Left lung (tissue), 10 donors: ENCODE measurements around the gene ATG16L1. TPM values are rescaled to one million over a fixed set of nuclear protein-coding genes. Genes with fewer than 3 reads are reported as not detected.

Experiments used
- ATAC-seq: fragments of 200-7000 bp; cut with Tn5 transposase; one replicate; pipeline ENCODE4 v1.9.1; 2020; ENCODE audit warnings: moderate library complexity
- DNase-seq, 4 donors: peaks; one replicate each; pipeline ENCODE4 v3.0.0-alpha.2; 2013 to 2020
- H3K27ac ChIP-seq, 2 donors: fragments of 200-600 bp; sonication (generic) in 1 of 2; one replicate each; pipeline versions ENCODE4 v1.5.0 to v1.8.0; 2020 to 2021
- H3K27me3 ChIP-seq, 2 donors: fragments of 200-600 bp; sonication (generic) in 1 of 2; one replicate each; pipeline versions ENCODE4 v1.5.0 to v1.8.0; 2020 to 2021
- H3K36me3 ChIP-seq, 2 donors: fragments of 200-600 bp; sonication (generic) in 1 of 2; one replicate each; pipeline versions ENCODE4 v1.5.0 to v1.8.0; 2020 to 2021
- H3K4me1 ChIP-seq, 2 donors: fragments of 200-600 bp; one replicate each; pipeline ENCODE4 v1.8.0; 2021
- H3K4me3 ChIP-seq, 2 donors: fragments of 200-600 bp; sonication (generic) in 1 of 2; one replicate each; pipeline versions ENCODE4 v1.5.0 to v1.8.0; 2020 to 2021; ENCODE audit warnings: mild to moderate bottlenecking in 1 of 2
- H3K9me3 ChIP-seq, 2 donors: fragments of 200-600 bp; sonication (generic) in 1 of 2; one replicate each; pipeline versions ENCODE4 v1.5.0 to v1.8.0; 2020 to 2021
- CTCF ChIP-seq, 2 donors: fragments of 200-600 bp; sonication (generic) in 1 of 2; IDR thresholded peaks; one replicate each; pipeline versions ENCODE4 v1.5.0 to v1.8.0; 2021; ENCODE audit warnings: antibody characterized with exemption in 2 of 2
- intact Hi-C, 2 donors: fragments of 100-400 bp; cut with DNase I; formaldehyde crosslinking; loops; one replicate each; pipeline versions ENCODE4 v1.11.2 to v1.14.2; 2022
- polyA plus RNA-seq, 6 donors: library from polyadenylated mRNA; unstranded; fragments of 120-200 nt; gene quantifications; one replicate each; pipeline ENCODE4 v1.2.1, GENCODE V29; 2013; ENCODE audit not compliant: insufficient read length in 6 of 6
- total RNA-seq, 2 donors: library from RNA; stranded (reverse); fragmentation: NEBNext Ultra II Directional; extraction: Animal tissue kit (Norgen Biotek cat#: 25700); gene quantifications; one replicate each; pipeline ENCODE4 v1.2.1, GENCODE V29; 2021
- donor health status: DM: no; HTN: yes; CAD: no.
- donor health status: DM: no; HTN: no; CAD: no.

The ATG16L1 gene
- total and polyA plus RNA-seq, 8 donors = 21.1 to 29.4 (median 23.7) TPM

DNA sequence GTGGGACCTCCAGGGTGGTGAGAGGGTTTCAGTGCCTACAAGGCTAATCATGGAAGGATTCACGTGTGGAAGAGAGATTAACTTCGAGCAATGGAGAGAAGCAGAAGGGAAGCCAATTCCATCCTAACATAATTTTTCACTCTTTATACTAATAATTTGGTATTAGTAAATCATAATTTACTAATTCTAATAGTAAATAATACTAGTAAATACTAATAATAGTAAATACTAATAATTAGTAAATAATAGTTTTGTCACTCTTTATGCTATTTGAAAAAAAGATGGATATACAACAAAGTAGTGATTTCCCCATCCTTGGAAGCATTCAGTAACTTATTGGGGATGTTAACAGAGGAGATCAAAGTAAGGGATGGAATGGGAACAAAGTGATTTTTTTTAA lies 49.8 kb downstream of the ATG16L1 start:
- DNase-seq (no peak), ATAC-seq (no peak)
- no peaks in the 10 kb centered on the region for H3K4me1 ChIP-seq
- peaks cover 0 to 5% of the 10 kb centered on the region in 2 donors for H3K36me3 ChIP-seq
- TF ChIP-seq CTCF (IDR thresholded peaks at IDR 0.05) = no peak
- no peak overlapping the region for H3K4me3 ChIP-seq
- H3K27ac ChIP-seq = no peak overlapping the region
- intact Hi-C loops = no loop called here
- H3K9me3 ChIP-seq = no peaks in the 10 kb centered on the region
- H3K27me3 ChIP-seq = no peaks in the 10 kb centered on the region

DNA sequence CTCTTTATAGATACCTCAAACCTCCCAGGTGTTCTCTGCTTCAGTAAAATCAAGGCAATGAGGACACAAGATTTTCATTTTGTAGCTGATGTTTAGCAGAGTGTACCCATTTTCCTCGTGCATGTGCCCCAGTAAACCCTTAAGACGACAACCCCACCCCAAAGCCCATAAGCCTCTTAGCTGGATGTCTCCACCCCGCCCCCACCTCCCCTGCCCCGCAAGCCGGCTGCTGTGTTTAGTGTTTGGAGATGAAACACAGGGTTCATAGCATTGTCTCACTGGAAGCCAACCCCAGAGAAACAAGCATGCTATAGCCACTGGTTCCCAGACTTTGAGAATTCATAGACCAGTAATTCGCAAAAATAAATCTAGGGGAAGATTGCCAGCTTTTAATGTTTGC lies 50.3 kb downstream of the ATG16L1 start:
- Histone ChIP-seq H3K4me1 (no peaks in the 10 kb centered on the region), H3K27me3 (no peaks in the 10 kb centered on the region), H3K27ac (no peak overlapping the region), H3K36me3 (peaks cover 0 to 1% of the 10 kb centered on the region in 2 donors), H3K9me3 (no peaks in the 10 kb centered on the region), H3K4me3 (no peak overlapping the region)
- DNase-seq (no peak), ATAC-seq (no peak)
- intact Hi-C loops = no loop called here
- TF ChIP-seq CTCF (IDR thresholded peaks at IDR 0.05) = no peak

DNA sequence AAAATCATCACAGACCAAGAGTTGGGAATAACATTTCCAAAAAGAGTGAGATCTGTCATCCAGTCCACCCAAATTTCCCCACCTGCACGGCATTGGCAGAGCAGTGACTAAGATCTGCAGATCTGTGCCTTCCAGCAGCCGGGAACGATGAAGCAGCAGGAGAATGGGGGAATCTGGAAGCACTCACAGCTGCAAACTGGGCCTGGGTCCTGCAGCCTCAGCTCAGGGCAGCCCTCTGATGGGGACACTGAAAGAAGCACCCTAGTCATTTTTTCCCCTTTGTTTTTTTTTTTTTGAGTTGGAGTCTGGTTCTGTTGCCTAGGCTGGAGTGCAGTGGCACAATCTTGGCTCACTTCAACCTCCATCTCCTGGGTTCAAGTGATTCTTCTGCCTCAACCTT lies 51.8 kb downstream of the ATG16L1 start:
- DNase-seq (no peak), ATAC-seq (no peak)
- no peaks in the 10 kb centered on the region for H3K4me1 ChIP-seq
- no peak for TF ChIP-seq CTCF (IDR thresholded peaks at IDR 0.05)
- H3K27ac ChIP-seq = no peak overlapping the region
- no peaks in the 10 kb centered on the region for H3K27me3 ChIP-seq
- intact Hi-C loops = no loop called here
- H3K9me3 ChIP-seq = no peaks in the 10 kb centered on the region
- H3K36me3 ChIP-seq = no peaks in the 10 kb centered on the region
- no peak overlapping the region for H3K4me3 ChIP-seq

GRCh38 chr2:233307565-233307964 lies 56.1 kb downstream of the ATG16L1 start, which contains the start of gene SAG:
Gene SAG, plus strand, starts transcription at chr2:233307816. Its CDS starts 1,374 bp downstream, at chr2:233309190.
- no peak within 1 kb of the TSS for H3K4me3 ChIP-seq
- H3K27ac ChIP-seq = no peak within 1 kb of the TSS
- no peaks in the 10 kb centered on the region for H3K4me1 ChIP-seq
- intact Hi-C loops = no loop called here
- no peak for ATAC-seq
- no peaks in the 10 kb centered on the region for H3K36me3 ChIP-seq
- no peaks in the 10 kb centered on the region for H3K9me3 ChIP-seq
- no peak for TF ChIP-seq CTCF (IDR thresholded peaks at IDR 0.05)
- no peak for DNase-seq
- H3K27me3 ChIP-seq = no peaks in the 10 kb centered on the region

DNA sequence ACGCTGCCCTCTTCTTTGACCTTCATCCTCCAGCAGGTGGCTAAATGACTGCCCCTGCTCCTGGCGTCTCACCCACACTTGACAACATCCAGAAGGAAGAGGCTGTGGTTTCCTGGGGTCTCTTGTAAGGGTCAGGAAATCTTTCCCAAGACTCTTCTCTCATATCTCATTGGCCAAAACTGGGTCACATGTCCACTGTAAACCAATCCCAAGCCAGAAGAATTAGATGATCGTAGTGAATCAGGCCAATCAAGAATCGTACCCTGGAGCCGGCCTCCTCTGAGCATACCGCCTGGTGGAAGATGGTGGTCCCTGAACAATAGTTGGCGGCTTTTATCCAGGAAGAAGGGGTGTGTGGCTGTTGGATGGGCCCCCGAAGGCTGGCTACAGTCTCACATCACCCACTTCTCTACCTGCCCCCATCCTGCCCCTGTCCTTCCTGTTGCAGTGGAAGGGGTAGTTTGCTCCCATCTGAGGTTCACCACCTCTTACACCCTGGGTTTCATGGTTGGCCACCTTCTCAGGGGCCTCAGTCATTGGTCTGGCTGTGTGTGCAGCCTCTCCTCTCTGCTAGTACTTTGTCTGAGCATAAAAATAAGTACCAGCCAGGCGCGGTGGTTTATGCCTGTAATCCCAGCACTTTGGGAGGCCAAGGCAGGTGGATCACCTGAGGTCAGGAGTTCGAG lies 59.9 kb downstream of the ATG16L1 start:
- no peak overlapping the region for H3K4me3 ChIP-seq
- intact Hi-C loops = no loop called here
- H3K4me1 ChIP-seq = no peaks in the 10 kb centered on the region
- H3K36me3 ChIP-seq = no peaks in the 10 kb centered on the region
- ATAC-seq (no peak), DNase-seq (no peak)
- no peak overlapping the region for H3K27ac ChIP-seq
- no peaks in the 10 kb centered on the region for H3K27me3 ChIP-seq
- TF ChIP-seq CTCF (IDR thresholded peaks at IDR 0.05) = no peak
- H3K9me3 ChIP-seq = no peaks in the 10 kb centered on the region
